ENCODE results near the gene G2E3.

G2E3 gene

GRCh38 chr14:30641207-30641606 is 82.2 kb downstream of the G2E3 start:
- TF ChIP-seq POLR2AphosphoS5 (IDR thresholded peaks at IDR 0.05; ENCODE audit: low read depth, low read length) (no peak), FOXP2 (optimal IDR thresholded peaks at IDR 0.05; ENCODE audit: borderline replicate concordance, extremely low read depth, extremely low read length, insufficient read depth) (no peak), SIN3A (IDR thresholded peaks at IDR 0.05; ENCODE audit: borderline replicate concordance, insufficient read depth, low read length) (no peak), TAF1 (IDR thresholded peaks at IDR 0.05; ENCODE audit: borderline replicate concordance, insufficient read depth, low read length) (no peak), REST (IDR thresholded peaks at IDR 0.05; ENCODE audit: insufficient read depth in 1 of 2, low read depth in 2 of 2, low read length in 2 of 2) (no peak)

- TF ChIP-seq FOXP2 (optimal IDR thresholded peaks at IDR 0.05; ENCODE audit: borderline replicate concordance, extremely low read depth, extremely low read length, insufficient read depth) (no peak), TAF1 (IDR thresholded peaks at IDR 0.05; ENCODE audit: borderline replicate concordance, insufficient read depth, low read length) (no peak), POLR2AphosphoS5 (IDR thresholded peaks at IDR 0.05; ENCODE audit: low read depth, low read length) (no peak), REST (IDR thresholded peaks at IDR 0.05; ENCODE audit: insufficient read depth in 1 of 2, low read depth in 2 of 2, low read length in 2 of 2) (no peak), SIN3A (IDR thresholded peaks at IDR 0.05; ENCODE audit: borderline replicate concordance, insufficient read depth, low read length) (no peak)
Observed at GRCh38 chr14:30645600-30645999, 86.6 kb downstream of the G2E3 start.

- TF ChIP-seq TAF1 (IDR thresholded peaks at IDR 0.05; ENCODE audit: borderline replicate concordance, insufficient read depth, low read length) (no peak), REST (IDR thresholded peaks at IDR 0.05; ENCODE audit: insufficient read depth in 1 of 2, low read depth in 2 of 2, low read length in 2 of 2) (no peak), FOXP2 (optimal IDR thresholded peaks at IDR 0.05; ENCODE audit: borderline replicate concordance, extremely low read depth, extremely low read length, insufficient read depth) (no peak), POLR2AphosphoS5 (IDR thresholded peaks at IDR 0.05; ENCODE audit: low read depth, low read length) (no peak), SIN3A (IDR thresholded peaks at IDR 0.05; ENCODE audit: borderline replicate concordance, insufficient read depth, low read length) (no peak)
Observed at GRCh38 chr14:30648471-30648870, 89.5 kb downstream of the G2E3 start.

GRCh38 chr14:30651937-30652336 is 93.0 kb downstream of the G2E3 start:
- TF ChIP-seq REST (IDR thresholded peaks at IDR 0.05; ENCODE audit: insufficient read depth in 1 of 2, low read depth in 2 of 2, low read length in 2 of 2) (no peak), POLR2AphosphoS5 (IDR thresholded peaks at IDR 0.05; ENCODE audit: low read depth, low read length) (no peak), FOXP2 (optimal IDR thresholded peaks at IDR 0.05; ENCODE audit: borderline replicate concordance, extremely low read depth, extremely low read length, insufficient read depth) (no peak), SIN3A (IDR thresholded peaks at IDR 0.05; ENCODE audit: borderline replicate concordance, insufficient read depth, low read length) (no peak), TAF1 (IDR thresholded peaks at IDR 0.05; ENCODE audit: borderline replicate concordance, insufficient read depth, low read length) (no peak)

- TF ChIP-seq REST (IDR thresholded peaks at IDR 0.05; ENCODE audit: insufficient read depth in 1 of 2, low read depth in 2 of 2, low read length in 2 of 2) (no peak), SIN3A (IDR thresholded peaks at IDR 0.05; ENCODE audit: borderline replicate concordance, insufficient read depth, low read length) (no peak), FOXP2 (optimal IDR thresholded peaks at IDR 0.05; ENCODE audit: borderline replicate concordance, extremely low read depth, extremely low read length, insufficient read depth) (no peak), POLR2AphosphoS5 (IDR thresholded peaks at IDR 0.05; ENCODE audit: low read depth, low read length) (no peak), TAF1 (IDR thresholded peaks at IDR 0.05; ENCODE audit: borderline replicate concordance, insufficient read depth, low read length) (no peak)
Observed at GRCh38 chr14:30655124-30655523, 96.2 kb downstream of the G2E3 start.

Data from PFSK-1 (cell line).